GM18499 (cell line): Measurements from ENCODE around the gene FANCG.

Source experiments
- ATAC-seq: cut with Tn5 transposase; IDR thresholded peaks from one replicate; pipeline ENCODE4 v1.9.1; 2021; ENCODE audit warnings: moderate number of reproducible peaks; ENCODE audit not compliant: insufficient read depth, unreplicated experiment

Gene FANCG

DNA sequence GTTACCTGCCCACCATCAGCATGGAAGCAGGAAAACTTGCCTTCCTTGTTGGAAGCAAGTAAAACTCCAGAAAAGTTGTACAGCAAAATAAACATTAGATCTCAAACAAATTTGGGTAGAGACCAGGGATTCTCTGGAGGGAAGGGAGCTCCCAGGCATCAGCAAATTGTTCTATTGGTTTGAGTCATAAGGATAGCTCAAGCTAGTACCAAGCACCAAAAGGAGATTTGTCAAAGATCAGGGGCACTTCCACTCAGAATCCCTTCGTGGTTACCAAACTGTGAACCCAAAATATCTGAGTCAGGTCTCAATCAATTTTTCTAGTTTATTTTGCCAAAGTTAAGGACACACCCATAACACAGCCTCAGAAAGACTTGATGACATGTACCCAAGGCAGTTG lies 52.4 kb downstream of the FANCG start:
- no peak for ATAC-seq

DNA sequence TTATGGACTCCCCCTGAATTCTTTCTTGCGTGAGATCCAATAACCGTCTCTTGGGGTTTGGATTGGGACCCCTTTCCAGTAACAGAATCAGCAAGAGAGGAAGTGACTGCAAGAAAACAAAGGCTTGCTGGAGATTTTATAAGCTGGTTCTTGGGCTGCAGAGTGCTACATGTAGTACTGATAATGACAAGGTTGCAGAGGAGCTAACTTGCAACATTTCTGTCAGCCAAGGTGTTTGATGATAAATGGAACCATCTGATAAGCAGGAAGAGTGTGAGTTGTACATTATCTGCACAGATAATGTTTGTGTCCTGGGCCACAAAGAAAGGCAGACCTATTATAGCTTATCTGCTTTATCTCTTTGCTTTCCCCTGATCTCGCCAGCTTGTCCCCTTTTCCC lies 53.1 kb downstream of the FANCG start:
- ATAC-seq: no peak
